HG03095 (cell line): ENCODE measurements around the gene PLEKHH1.

Source experiments
- ATAC-seq: cut with Tn5 transposase; IDR thresholded peaks from one replicate; pipeline ENCODE4 v1.9.1; 2021; ENCODE audit warnings: moderate library complexity; ENCODE audit not compliant: unreplicated experiment

Gene PLEKHH1

DNA sequence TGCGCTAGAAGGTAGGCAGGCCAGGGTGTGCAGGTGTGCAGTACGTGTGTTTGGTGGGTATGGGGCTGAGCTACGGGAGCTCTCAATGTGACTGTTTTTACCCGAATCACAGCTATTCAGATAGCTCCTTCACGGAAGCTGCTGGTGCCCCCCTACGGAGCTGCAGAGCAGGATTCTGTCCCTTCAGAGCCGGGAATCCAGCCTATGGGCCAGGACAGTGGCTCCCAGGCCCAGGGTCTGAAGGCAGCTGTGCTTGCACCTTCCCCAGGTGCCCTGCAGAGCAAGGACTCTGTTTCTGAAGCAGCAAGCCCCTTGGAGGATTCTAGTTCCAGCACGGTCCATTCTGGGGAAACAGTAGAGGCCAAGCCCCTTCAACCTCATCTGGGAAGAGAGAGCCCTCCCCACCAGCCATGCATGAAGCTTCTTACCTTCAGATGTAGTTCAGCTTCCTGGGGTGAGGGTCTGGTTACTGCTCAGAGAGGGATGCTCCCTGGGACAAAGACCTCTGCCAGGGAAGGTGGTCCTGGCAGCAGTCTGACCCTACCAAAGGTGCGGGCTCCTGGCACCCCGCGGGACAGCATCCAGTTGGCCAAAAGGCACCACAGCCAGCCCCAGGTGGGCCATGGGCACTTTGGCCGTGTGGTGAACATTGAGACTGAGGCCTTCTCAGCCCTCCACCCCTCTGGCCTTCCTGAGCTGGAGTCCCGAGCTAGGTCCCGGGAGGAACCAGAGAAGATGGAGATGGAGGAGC lies 29.1 kb downstream of the PLEKHH1 start:
- ATAC-seq, result no peak

DNA sequence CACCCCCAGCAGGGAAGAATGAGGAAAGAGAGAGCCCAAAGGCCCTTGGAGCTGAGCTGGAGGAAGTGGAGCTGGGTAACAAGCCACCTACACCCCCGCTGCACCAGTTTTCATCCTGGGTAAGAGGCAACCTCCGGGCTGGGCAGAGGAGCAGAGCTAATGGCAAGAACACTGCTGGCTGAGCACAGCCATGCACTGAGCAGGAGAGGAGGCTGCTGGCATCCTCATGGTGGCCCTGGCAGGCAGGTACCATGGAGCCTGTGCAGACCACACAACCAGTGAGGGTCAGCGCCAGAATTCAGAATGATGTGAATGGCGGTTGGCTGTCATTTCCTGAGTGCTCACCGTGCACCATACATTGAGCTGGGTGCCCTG lies 29.7 kb downstream of the PLEKHH1 start:
- no peak for ATAC-seq

DNA sequence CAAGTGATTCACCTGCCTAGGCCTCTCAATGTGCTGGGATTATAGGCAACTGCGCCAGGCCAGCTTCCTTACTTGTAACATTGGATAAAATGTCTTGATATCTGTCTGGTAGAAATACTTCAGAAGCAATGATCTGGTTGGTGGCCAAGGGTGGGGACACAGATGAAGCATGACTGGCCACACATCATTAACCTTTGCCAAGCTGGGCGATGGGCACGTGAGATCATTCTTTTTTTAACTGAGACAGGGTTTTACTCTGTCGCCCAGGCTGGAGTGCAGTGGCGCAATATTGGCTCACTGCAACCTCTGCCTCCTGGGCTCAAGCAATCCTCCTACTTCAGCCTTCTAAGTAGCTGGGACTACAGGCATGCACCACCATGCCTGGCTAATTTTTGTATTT lies 31.1 kb downstream of the PLEKHH1 start:
- no peak for ATAC-seq

DNA sequence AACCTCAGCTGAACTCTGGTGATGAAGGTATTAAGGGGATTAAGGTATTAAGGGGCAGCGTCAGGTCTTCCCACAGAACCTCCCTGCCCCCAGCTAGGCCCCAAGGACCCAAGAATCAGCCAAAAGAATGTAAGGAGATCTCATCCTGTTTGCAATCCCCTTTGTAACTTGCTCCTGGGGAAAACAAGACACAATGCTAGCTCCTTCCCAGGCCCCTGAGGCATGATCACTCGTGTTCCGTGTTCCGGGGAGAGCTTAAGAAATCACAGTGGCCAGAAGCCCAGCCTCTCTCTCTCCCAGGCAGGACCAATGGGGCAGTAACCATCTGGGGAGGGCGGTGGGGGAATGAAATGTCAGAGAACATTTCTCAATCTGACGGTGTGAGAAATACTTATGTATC lies 33.8 kb downstream of the PLEKHH1 start:
- no peak for ATAC-seq

DNA sequence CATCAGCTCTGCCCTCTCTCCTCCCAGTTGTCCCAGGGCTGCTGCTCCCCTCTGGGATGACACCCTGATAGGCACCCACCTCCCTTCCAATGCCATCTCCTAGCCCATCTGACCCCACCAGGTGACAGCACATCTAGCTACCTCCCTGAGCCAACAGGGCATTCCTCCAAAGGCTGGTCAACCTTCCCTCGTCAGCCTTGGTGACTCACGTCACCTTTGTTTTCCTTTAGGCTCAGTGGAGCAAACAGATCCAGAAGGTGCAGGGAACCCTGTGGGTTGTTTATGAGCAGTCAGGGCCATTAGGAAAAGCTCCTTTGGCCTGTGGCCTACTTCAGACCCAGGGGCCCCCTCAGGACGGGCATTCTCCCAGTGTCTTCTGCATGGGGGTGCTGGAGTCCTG lies 34.6 kb downstream of the PLEKHH1 start:
- no peak for ATAC-seq

DNA sequence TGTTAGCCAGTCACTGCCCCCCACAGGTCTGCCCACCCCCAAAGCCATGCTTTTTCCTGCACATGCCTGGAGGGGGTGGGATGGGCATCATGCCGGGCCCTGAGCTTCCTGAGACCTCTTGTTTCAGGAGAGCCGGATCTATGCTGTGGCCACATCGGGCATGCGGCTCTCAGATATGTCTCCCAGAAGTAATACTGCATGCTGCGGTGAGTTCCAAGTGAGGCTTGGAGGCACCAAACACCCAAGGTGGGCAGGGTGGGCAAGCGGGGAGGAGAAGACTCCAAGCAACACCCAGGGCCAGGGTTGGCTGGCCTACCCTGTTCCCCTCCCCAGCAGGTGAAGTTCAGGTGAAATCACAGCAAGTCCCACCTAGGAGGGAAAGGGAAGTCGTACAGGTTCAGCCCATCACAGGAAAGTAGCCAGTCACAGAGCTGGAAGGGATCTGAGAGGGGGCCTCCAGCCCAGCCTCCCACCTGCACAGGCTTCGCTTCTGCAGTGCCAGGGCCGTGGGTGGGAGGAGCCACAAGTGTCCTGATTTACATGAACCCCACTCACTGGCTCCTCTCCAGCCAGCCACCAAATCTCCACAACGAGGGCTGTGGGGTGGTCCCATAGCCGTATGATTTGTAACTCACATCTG lies 36.0 kb downstream of the PLEKHH1 start:
- ATAC-seq, result no peak

DNA sequence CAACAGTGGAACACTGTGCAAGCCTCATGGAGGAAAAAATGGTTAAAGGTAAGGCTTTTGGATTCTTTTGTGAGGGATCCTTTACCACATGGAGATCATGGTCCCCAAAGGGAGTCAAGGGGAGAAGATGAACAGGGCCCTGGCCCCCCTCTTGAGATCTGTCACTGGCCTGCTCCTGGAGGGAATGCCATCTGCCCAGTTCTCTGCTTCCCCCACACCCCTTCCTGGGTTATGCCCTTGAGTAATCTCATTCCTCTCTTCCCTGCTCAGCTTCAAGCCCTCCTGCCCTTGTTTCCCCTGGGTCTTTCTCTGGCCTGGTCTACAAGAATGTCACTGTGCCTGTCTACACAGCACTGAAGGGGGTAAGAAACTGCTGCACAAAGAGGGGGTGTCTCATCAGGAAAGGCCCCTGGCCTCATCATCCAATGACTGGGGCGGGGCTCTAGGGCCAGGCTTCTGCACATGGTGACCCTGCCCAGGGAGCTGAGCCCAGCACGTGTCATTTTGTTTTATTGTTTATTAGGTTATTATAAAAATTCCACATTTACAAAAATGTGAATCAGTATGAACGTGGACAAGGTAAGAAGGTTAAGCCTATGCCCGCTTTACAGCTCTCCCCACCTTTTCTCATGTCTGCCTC lies 36.7 kb downstream of the PLEKHH1 start:
- ATAC-seq, result no peak

DNA sequence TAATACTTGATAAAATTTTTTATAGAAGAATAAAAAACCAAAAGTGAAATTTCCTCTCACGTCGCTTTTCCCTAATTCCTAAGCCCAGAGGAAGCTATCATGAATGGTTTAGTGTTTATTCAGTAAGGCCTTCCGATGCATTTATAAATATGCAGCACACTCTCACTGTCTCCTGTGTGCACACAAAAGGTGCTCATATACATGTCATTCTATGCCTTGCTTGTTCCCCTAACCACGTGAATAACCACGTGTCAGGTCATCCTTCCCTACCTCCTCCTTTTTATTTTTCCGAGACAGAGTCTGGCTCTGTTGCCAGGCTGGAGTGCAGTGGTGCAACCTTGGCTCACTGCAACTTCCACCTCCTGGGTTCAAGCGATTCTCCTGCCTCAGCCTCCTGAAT lies 37.4 kb downstream of the PLEKHH1 start:
- ATAC-seq, result no peak

DNA sequence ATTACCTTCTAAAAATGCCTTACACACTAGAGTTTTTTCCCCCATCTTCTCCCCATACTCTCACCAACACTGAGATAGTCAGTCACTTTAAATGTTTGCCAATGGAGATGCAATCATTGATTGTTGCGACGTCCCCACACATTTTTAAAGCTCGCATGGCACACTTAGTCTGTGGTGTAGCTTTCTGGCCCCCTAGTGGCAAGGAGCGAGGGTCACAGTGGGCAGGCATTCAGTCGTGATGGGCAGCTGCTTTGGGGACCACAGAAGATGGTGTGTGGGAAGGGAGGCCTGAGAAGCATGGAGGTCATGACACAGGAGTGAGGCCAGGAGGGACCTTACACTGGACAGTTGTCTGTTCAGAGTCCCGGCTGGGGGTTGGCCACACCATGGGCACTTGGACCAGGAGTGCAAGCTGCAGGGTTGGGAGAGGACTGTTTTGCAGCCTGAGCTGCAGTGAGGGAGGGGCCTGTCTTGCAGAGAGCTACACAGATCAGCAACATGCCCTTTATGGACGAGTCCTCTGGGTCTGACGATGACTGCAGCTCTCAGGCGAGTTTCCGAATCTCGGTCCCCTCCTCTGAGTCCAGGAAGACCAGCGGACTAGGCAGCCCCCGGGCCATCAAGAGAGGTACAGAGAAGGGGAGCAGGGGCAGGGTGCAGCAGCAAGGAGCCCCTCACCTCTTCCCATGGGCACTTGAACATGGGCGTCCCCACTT lies 38.3 kb downstream of the PLEKHH1 start:
- ATAC-seq, result no peak

DNA sequence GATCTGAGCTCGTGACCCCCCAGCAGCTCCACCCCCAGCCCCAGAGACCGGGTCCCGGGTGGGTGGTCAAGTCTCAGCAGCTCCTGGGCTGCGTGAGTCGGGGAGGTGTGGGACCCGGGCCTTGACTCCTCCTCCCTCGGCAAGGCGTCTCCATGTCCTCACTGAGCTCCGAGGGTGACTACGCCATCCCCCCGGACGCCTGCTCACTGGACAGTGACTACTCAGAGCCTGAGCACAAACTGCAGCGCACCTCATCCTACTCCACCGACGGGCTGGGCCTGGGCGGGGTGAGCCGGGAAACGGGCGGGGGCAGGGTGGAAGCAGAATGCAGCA lies 38.9 kb downstream of the PLEKHH1 start:
- no peak for ATAC-seq

DNA sequence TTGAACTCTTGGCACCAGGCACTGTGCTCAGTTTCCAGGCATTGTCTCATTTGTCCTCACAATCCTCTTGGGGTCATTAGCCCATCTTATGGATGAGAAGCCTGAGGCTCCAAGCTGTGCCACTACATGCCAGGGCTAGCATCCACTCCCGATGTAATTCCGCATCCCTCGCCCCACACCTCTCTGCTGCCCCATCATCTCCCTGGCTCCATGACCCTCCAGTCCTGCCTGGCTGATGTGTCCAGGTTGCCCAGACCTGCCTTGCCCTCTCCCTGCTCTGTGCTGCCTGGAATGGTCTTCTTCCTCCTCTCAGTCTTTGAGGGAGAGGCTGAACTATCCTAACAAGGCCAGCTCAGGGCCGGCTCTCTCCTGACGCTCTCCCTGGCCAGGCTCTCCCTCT lies 39.5 kb downstream of the PLEKHH1 start:
- ATAC-seq, result no peak

DNA sequence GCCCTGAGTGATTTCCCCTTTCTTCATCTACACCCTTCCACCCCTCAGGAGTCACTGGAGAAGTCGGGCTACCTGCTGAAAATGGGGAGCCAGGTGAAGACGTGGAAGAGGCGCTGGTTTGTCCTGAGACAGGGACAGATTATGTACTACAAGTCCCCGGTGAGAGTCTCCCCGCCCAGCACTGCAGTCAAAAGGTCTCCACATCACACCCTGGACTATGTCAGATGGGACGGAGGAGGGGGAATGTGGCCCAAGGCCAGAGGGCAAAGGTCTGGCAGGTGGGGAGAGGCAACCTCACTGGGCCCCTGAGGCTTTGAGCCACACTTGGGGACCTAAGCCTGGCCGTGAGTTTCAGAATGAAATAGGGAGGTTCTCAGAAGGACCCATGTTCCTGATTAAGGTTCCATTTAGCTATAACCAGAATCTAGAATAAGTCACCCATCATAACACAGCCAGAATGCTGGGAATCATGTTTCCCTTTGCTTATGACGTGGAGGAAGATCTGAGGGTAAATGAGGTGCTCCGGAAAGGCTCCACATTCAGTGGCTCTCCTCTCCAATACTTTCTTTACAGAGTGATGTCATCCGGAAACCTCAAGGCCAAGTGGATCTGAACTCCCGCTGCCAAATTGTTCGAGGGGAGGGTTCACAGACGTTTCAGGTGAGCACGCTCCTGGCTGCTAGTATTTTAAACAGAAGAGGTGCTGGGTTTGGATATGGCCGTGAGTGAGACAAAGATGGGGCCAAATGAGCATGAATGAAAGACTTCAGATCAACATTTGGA lies 40.3 kb downstream of the PLEKHH1 start:
- no peak for ATAC-seq

DNA sequence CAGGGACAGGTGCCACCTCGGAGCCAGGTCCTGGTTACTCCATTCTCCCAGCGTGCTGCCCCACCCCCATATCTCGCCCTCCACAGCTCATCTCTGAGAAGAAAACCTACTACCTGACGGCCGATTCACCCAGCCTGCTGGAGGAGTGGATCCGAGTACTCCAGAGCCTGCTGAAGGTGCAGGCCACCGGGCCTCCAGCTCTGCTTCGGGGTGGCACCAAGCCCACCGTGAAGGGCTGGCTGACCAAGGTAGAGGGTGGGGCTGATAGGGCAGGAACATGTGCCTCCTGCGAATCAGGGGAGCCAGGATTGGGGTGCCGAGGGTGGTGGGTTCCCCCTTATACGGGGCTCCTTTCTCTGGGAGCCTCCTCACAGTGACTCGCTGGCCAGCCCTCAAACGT lies 41.1 kb downstream of the PLEKHH1 start:
- ATAC-seq, result no peak

DNA sequence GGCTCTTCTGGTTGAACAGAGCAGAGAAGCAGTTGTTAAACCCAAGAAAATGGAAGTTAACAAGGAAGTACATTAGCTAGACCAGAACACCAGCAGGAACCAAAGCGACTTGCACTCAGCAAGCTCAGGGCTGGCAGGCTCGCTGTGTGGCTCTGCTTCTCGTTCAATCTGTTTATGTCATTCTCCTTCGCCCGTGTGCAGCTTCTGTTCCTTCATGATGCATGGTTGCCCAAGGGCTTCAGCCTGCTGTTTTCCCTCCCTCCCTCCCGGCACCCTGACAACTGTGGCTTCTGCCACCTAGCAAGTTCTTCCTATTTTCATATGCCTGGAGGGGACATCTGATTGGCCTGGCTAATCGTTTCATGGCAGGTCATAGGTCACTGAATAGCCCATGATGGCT lies 41.7 kb downstream of the PLEKHH1 start:
- no peak for ATAC-seq

DNA sequence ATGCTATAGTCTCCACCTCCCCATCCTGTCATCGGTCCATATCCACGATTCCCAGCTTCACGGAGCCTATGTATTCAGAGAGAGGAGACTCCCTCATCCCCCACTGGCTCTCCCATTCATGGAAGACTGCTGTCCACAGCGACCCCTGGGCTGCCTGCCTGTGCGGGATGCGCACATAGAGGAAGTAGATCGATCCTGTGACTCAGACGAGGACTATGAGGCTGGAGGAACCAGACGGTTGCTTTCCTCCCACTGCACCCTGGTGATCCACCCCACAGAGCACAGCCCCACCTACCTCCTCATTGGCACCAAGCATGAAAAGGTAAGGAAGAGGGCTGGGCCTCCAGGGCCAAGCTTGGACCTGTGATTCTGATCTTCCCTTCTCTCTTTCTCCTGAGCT lies 42.6 kb downstream of the PLEKHH1 start:
- no peak for ATAC-seq

DNA sequence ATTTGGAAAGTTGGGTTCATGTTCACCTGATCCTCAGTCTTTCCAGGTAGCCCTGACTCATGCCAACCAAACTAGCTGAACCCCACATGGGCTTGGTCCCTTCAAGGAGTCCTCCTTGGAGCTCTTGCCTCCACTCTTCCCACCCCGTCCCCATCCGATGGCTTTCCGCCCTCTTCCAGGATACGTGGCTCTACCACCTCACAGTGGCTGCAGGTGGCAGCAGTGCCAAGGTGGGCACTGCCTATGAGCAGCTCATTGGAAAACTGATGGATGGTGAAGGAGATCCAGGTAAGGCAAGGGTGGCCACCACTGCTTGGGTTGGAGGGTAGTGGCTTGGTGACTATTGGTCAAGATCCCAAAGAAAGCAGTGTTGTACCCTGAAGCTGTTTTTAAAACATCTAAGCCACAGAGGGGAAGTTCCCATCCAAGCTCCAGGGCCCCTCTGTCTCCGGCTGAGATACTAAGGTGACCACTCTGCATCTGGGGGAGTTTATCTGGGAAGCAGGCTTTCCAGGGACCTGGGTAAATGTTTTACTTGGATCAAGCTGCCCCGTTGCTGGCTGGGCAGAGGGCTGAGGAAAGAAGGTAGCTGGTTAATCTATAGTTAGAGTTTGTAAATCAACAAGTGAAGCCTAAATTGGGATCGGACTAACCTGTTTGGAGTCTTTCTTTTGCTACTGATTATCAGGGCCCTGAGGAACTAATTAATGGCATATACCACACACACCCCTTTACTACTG lies 43.3 kb downstream of the PLEKHH1 start:
- no peak for ATAC-seq

DNA sequence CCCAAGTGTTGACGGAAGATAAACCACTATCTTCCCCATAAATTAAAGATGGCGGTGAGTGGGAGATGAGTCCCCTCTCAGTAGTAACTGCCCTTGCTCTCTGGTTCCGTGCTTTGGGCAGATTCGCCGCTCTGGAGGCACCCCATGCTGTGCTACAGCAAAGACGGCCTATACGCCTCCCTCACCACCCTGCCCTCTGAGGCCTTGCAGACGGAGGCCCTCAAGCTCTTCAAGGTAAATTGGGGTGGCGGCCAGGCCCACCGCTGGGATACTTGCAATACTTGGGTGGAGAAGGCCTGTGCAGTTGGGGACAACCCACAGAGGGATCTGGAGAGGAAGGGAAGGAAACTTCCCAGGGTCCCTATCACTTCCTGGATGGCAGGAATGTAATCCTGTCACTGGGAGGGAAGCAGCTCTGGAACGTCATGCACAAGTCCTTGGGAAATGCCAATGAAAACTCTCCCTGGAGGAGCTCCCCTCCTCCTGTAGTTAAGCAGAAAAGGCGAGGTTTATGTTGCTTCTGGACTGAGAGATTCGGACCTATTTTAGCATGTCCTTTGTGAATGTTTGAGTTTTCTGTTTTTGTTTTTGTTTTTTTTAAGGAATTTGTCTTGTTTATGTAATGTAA lies 44.2 kb downstream of the PLEKHH1 start:
- ATAC-seq, result no peak

DNA sequence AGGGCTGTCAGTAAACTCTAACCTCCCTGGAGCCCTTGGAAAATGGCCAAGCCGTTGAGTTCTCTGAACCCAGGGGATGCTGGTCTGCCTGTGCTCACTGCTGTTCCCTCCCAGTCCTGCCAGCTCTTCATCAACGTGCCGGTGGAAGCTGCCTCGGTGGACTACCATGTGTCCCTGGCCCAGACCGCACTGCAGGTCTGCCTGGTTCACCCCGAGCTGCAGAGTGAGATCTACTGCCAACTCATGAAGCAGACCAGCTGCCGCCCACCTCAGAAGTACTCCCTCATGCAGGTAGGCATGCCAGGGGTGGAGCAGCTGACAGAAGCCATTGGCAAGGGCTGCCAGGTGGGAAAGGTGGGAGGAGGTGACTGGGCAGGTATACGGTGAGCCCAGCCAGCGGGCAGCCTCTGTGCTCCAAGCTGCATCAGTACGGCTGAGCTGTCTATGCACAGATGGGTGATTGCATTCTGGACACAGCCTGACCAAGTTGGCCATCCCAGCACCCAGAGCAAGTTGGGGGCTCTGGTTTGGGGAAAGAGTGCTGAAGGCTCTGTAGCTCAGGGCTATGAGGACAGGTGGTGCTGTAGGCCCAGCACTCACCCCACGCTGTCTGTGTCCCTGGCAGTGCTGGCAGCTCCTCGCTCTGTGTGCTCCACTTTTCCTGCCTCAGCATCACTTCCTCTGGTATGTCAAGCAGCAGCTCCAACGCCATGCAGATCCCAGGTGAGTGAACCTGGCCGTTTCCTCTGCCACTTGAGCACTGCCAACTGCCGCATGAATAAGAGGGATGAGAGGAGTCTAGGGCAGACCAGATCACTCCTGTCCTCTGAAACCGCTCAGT lies 45.0 kb downstream of the PLEKHH1 start:
- ATAC-seq, result no peak

DNA sequence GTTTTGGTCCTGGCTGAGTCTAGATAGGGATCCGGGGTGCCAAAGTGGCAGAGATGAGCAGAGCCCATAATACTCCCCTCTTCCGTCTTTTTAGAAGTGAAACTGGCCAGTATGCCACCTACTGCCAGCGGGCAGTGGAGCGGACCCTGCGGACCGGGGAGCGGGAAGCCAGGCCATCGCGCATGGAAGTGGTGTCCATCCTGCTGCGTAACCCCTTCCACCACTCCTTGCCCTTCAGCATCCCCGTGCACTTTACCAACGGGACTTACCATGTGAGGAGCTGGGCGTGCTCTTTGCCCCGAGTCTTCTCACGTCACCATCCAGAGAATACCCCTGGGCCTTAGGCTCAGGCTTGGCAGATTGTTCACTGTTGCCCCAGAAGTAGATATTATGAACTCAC lies 46.0 kb downstream of the PLEKHH1 start:
- ATAC-seq, result no peak
